Neuronal stem cell (in vitro differentiated cells): ENCODE data around the gene RNF145. TPM values are rescaled to one million over a fixed set of nuclear protein-coding genes. Genes with fewer than 3 reads are reported as not detected.
"Not testable (repeated sequence)": the region's sequence is repeated elsewhere in the genome, so short reads cannot be mapped to it uniquely, and the experiment has no call there.

Experiments
- DNase-seq: peaks from one replicate; pipeline ENCODE4 v3.0.0-alpha.2; 2013; ENCODE audit warnings: low spot score
- H2AFZ ChIP-seq: one replicate; pipeline ENCODE4 v1.6.1; 2013; ENCODE audit warnings: mild to moderate bottlenecking, low read length, inconsistent platforms
- H2AK5ac ChIP-seq: 2 replicates; pipeline ENCODE4 v1.6.1; 2013; ENCODE audit warnings: low read depth, mild to moderate bottlenecking, inconsistent platforms, low read length, moderate library complexity, mixed read lengths
- H2BK120ac ChIP-seq: 2 replicates; pipeline ENCODE4 v1.6.1; 2013; ENCODE audit warnings: low read depth, mild to moderate bottlenecking, inconsistent platforms, low read length, moderate library complexity, mixed read lengths
- H2BK12ac ChIP-seq: one replicate; pipeline ENCODE4 v1.6.1; 2013; ENCODE audit warnings: low read length, inconsistent platforms
- H2BK15ac ChIP-seq: 2 replicates; pipeline ENCODE4 v1.6.1; 2013; ENCODE audit warnings: mild to moderate bottlenecking, low read length, inconsistent platforms, mixed read lengths
- H2BK5ac ChIP-seq: one replicate; pipeline ENCODE4 v1.6.1; 2013; ENCODE audit warnings: inconsistent platforms, mild to moderate bottlenecking, low read length, moderate library complexity
- H3K14ac ChIP-seq: one replicate; pipeline ENCODE4 v1.6.1; 2013; ENCODE audit warnings: low read length, inconsistent platforms
- H3K18ac ChIP-seq: 2 replicates; pipeline ENCODE4 v1.6.1; 2013; ENCODE audit warnings: low read length, inconsistent platforms
- H3K23ac ChIP-seq: 2 replicates; pipeline ENCODE4 v1.6.1; 2013; ENCODE audit warnings: low read depth, mild to moderate bottlenecking, mixed read lengths, low read length, inconsistent platforms; ENCODE audit not compliant: poor library complexity
- H3K27ac ChIP-seq: replicated peaks from 3 replicates; pipeline ENCODE4 v1.5.1; 2013; ENCODE audit warnings: low read length, inconsistent platforms
- H3K27me3 ChIP-seq, 3 experiments: 2 replicates each; pipeline ENCODE4 v1.6.1; 2013; ENCODE audit warnings: low read length in 3 of 3, mild to moderate bottlenecking in 2 of 3, inconsistent platforms in 1 of 3, low read depth in 1 of 3, mixed read lengths in 1 of 3, moderate library complexity in 1 of 3; ENCODE audit not compliant: control insufficient read depth in 3 of 3, insufficient read depth in 3 of 3
- H3K36me3 ChIP-seq, 2 donors: replicated peaks in 1 of 2; 2 replicates each; pipeline ENCODE4 v1.6.1; 2013; ENCODE audit warnings: low read length in 2 of 2; ENCODE audit not compliant: control insufficient read depth in 2 of 2, insufficient read depth in 2 of 2
- H3K4ac ChIP-seq: 2 replicates; pipeline ENCODE4 v1.6.1; 2013; ENCODE audit warnings: inconsistent platforms, mild to moderate bottlenecking, low read length, moderate library complexity
- H3K4me1 ChIP-seq, 2 donors: 1 replicate in 1 of 2; 2 replicates in 1 of 2; pipeline ENCODE4 v1.6.1; 2013; ENCODE audit warnings: low read length in 2 of 2, low read depth in 1 of 2; ENCODE audit not compliant: control insufficient read depth in 2 of 2, insufficient read depth in 1 of 2
- H3K4me2 ChIP-seq: one replicate; pipeline ENCODE4 v1.6.1; 2013; ENCODE audit warnings: mild to moderate bottlenecking, low read length, inconsistent platforms; ENCODE audit not compliant: insufficient read depth, poor library complexity, severe bottlenecking
- H3K4me3 ChIP-seq, 2 donors: 2 replicates each; pipeline ENCODE4 v1.5.1; 2013; ENCODE audit warnings: low read length in 2 of 2, mild to moderate bottlenecking in 2 of 2, inconsistent platforms in 1 of 2, moderate library complexity in 1 of 2
- H3K79me1 ChIP-seq: one replicate; pipeline ENCODE4 v1.6.1; 2013; ENCODE audit warnings: low read depth, mild to moderate bottlenecking, inconsistent platforms, low read length, moderate library complexity
- H3K9ac ChIP-seq: one replicate; pipeline ENCODE4 v1.6.1; 2013; ENCODE audit warnings: mild to moderate bottlenecking, low read depth, low read length, inconsistent platforms; ENCODE audit not compliant: poor library complexity
- H3K9me3 ChIP-seq, 2 donors: replicated peaks in 1 of 2; 2 replicates each; pipeline versions ENCODE3 to v1.6.1; 2013; ENCODE audit warnings: low read length in 2 of 2, mild to moderate bottlenecking in 2 of 2, inconsistent platforms in 1 of 2, low read depth in 1 of 2, mixed read lengths in 1 of 2, moderate library complexity in 1 of 2; ENCODE audit not compliant: control insufficient read depth in 2 of 2, insufficient read depth in 1 of 2
- H4K8ac ChIP-seq: one replicate; pipeline ENCODE4 v1.6.1; 2013; ENCODE audit warnings: low read depth, mild to moderate bottlenecking, inconsistent platforms, low read length, moderate library complexity
- H4K91ac ChIP-seq: one replicate; pipeline ENCODE4 v1.6.1; 2013; ENCODE audit warnings: low read length, low read depth, mild to moderate bottlenecking, inconsistent platforms; ENCODE audit not compliant: poor library complexity
- WGBS, 2 donors: extraction: QIAGEN DNeasy Blood & Tissue Kit; methylation state at CpG; one replicate each; pipeline ENCODE4 v1.1.7; 2013; ENCODE audit warnings: missing lambda C conversion rate in 2 of 2, mixed read lengths in 1 of 2; ENCODE audit not compliant: insufficient read length in 2 of 2, insufficient replicate concordance in 1 of 2; ENCODE audit errors: extremely low coverage in 2 of 2; 5-methylcytosine and 5-hydroxymethylcytosine counted together
- small RNA-seq: library from polyadenylated mRNA; stranded (forward); fragments of <200 nt; extraction: miRNeasy Mini kit (QIAGEN cat#:217004); gene quantifications from one replicate; pipeline ENCODE3, GENCODE V24; 2013; ENCODE audit not compliant: insufficient read depth

The RNF145 gene

GRCh38 chr5:159118958-159119659 is 90.2 kb downstream of the RNF145 start:
- not testable (repeated sequence) for DNase-seq, H3K4me3 ChIP-seq, H3K27ac ChIP-seq, H3K9me3 ChIP-seq, H3K27me3 ChIP-seq, H2AK5ac ChIP-seq, H2BK12ac ChIP-seq, H3K23ac ChIP-seq, H3K79me1 ChIP-seq, H3K4me1 ChIP-seq, H4K91ac ChIP-seq, H3K4me2 ChIP-seq, H3K9ac ChIP-seq, H3K4ac ChIP-seq, H2AFZ ChIP-seq, H3K14ac ChIP-seq, H2BK120ac ChIP-seq, H2BK15ac ChIP-seq, H4K8ac ChIP-seq, H3K36me3 ChIP-seq
- whole genome bisulfite sequencing, 2 donors = no CpG with 5 or more reads among the region's 39 CpGs
- Histone ChIP-seq H2BK5ac (peak overlapping the region; percentile 53), H3K18ac (peak overlapping the region; percentile 35)

- Histone ChIP-seq H3K36me3 (no peaks in the 10 kb centered on the region), H3K4ac (no peak overlapping the region), H2BK120ac (no peak overlapping the region), H3K4me1 (no peaks in the 10 kb centered on the region), H4K91ac (no peak overlapping the region), H3K23ac (no peak overlapping the region), H2BK12ac (no peak overlapping the region), H3K9me3 (peaks cover 0 to 3% of the 10 kb centered on the region in 2 donors), H3K18ac (no peak overlapping the region), H3K27me3 (no peaks in the 10 kb centered on the region), H3K27ac (no peak overlapping the region), H3K9ac (no peak overlapping the region), H3K4me3 (no peak overlapping the region), H3K79me1 (no peaks in the 10 kb centered on the region), H2BK15ac (no peak overlapping the region), H2BK5ac (no peak overlapping the region), H3K14ac (no peak overlapping the region), H4K8ac (no peak overlapping the region), H2AFZ (no peak overlapping the region), H3K4me2 (no peak overlapping the region), H2AK5ac (no peak overlapping the region)
- no peak for DNase-seq
Observed at GRCh38 chr5:159113405-159113804, 95.9 kb downstream of the RNF145 start.

- WGBS, 2 donors = no CpG with 5 or more reads among the region's 2 CpGs
- no peak overlapping the region for H3K23ac ChIP-seq
- H3K9me3 ChIP-seq = peaks cover 0 to 3% of the 10 kb centered on the region in 2 donors
- no peak overlapping the region for H4K8ac ChIP-seq
- H3K14ac ChIP-seq = no peak overlapping the region
- H2BK12ac ChIP-seq = no peak overlapping the region
- no peak overlapping the region for H3K4me2 ChIP-seq
- no peak overlapping the region for H4K91ac ChIP-seq
- H3K18ac ChIP-seq = no peak overlapping the region
- no peak overlapping the region for H2BK15ac ChIP-seq
- no peak for DNase-seq
- no peak overlapping the region for H3K9ac ChIP-seq
- no peak overlapping the region for H2AFZ ChIP-seq
- H3K27ac ChIP-seq = no peak overlapping the region
- no peak overlapping the region for H2BK5ac ChIP-seq
- no peak overlapping the region for H2BK120ac ChIP-seq
- H3K79me1 ChIP-seq = no peaks in the 10 kb centered on the region
- no peaks in the 10 kb centered on the region for H3K27me3 ChIP-seq
- no peaks in the 10 kb centered on the region for H3K4me1 ChIP-seq
- H2AK5ac ChIP-seq = no peak overlapping the region
- H3K4me3 ChIP-seq = no peak overlapping the region
- H3K4ac ChIP-seq = no peak overlapping the region
- H3K36me3 ChIP-seq = no peaks in the 10 kb centered on the region
Observed at GRCh38 chr5:159112436-159112835, 96.9 kb downstream of the RNF145 start.

Small RNA genes within 50 kb of the gene (small RNA-seq; reads per million reads assigned to genes)
- gene RF00263 = not detected
